Inflammatory macrophage treated with lipopolysaccharide for 4 hours (primary cell): ENCODE results near the gene MYH14.

Experiments used
- DNase-seq: peaks from one replicate; pipeline ENCODE4 v3.0.0-alpha.2; 2020

MYH14 gene

GRCh38 chr19:50203281-50204080, at the start of gene MYH14:
MYH14 (plus strand) TSS chr19:50203622; CDS start chr19:50210366, 6,744 bp downstream.
- DNase-seq = peak; percentile 18

GRCh38 chr19:50154529-50154928, 48.9 kb upstream of the MYH14 start:
- no peak for DNase-seq

GRCh38 chr19:50155520-50156109, 47.8 kb upstream of the MYH14 start:
- no peak for DNase-seq

- DNase-seq = no peak
These were observed 44.8 kb upstream of the MYH14 start for GRCh38 chr19:50158577-50158976.

- no peak for DNase-seq
These were observed 44.3 kb upstream of the MYH14 start for GRCh38 chr19:50159078-50159477.

- DNase-seq = no peak
These were observed 40.4 kb upstream of the MYH14 start, which contains the start of gene IZUMO2 for GRCh38 chr19:50162988-50163387. IZUMO2 (minus strand) TSS chr19:50163281; CDS start chr19:50163194, 87 bp downstream.

- no peak for DNase-seq
These were observed 36.1 kb upstream of the MYH14 start for GRCh38 chr19:50167314-50167721.

GRCh38 chr19:50171752-50172151, 31.7 kb upstream of the MYH14 start:
- DNase-seq = no peak

- DNase-seq = no peak
These were observed 30.7 kb upstream of the MYH14 start for GRCh38 chr19:50172726-50173125.

GRCh38 chr19:50173127-50173526, 30.3 kb upstream of the MYH14 start:
- peak; percentile 8 for DNase-seq

- DNase-seq = no peak
These were observed 29.2 kb upstream of the MYH14 start for GRCh38 chr19:50174100-50174793.

GRCh38 chr19:50175924-50176323, 27.5 kb upstream of the MYH14 start:
- DNase-seq = no peak

GRCh38 chr19:50176775-50177174, 26.6 kb upstream of the MYH14 start:
- no peak for DNase-seq

- DNase-seq = no peak
These were observed 25.1 kb upstream of the MYH14 start for GRCh38 chr19:50178320-50178719.

GRCh38 chr19:50178859-50179537, 24.4 kb upstream of the MYH14 start:
- no peak for DNase-seq

GRCh38 chr19:50181121-50181520, 22.3 kb upstream of the MYH14 start:
- no peak for DNase-seq

- no peak for DNase-seq
These were observed 19.2 kb upstream of the MYH14 start for GRCh38 chr19:50184196-50184595.

- no peak for DNase-seq
These were observed 15.5 kb upstream of the MYH14 start for GRCh38 chr19:50187937-50188336.

- DNase-seq = no peak
These were observed 14.1 kb upstream of the MYH14 start for GRCh38 chr19:50189331-50189730.

GRCh38 chr19:50190439-50190891, 13.0 kb upstream of the MYH14 start:
- no peak for DNase-seq

GRCh38 chr19:50191216-50191615, 12.2 kb upstream of the MYH14 start:
- DNase-seq = no peak

- no peak for DNase-seq
These were observed 10.8 kb upstream of the MYH14 start for GRCh38 chr19:50192463-50193211.
